A673 (cell line): ENCODE results near the gene SUSD1. TPM values are rescaled to one million over a fixed set of nuclear protein-coding genes. Genes with fewer than 3 reads are reported as not detected.

ENCODE experiments used
- BruUV-seq: library from RNA; stranded (reverse); fragments of 400-500 nt; replicated peaks from 2 replicates; lab custom pipeline; 2021; lab: Mats Ljungman, UMichigan
- CTCF ChIA-PET: fragments of 300-600 bp; sonication (Branson Sonifier 250); formaldehyde crosslinking; loops from one replicate; lab custom pipeline; 2022; ENCODE audit warnings: antibody characterized with exemption; lab: Charles Lee
- POLR2A ChIA-PET: fragments of 300-600 bp; sonication (Branson Sonifier 250); formaldehyde crosslinking; loops from one replicate; lab custom pipeline; 2022; ENCODE audit warnings: antibody characterized with exemption; ENCODE audit not compliant: low non-redundant PET; lab: Charles Lee
- DNase-seq: peaks from one replicate; pipeline ENCODE4 v3.0.0-alpha.2; 2015; ENCODE audit warnings: low spot score
- H3K27ac ChIP-seq: fragments of 200-600 bp; sonication (generic); 2 replicates; pipeline ENCODE4 v1.5.1; 2016; ENCODE audit warnings: mixed run types, low read depth, mild to moderate bottlenecking, mixed read lengths, antibody characterized with exemption, low read length; ENCODE audit not compliant: poor library complexity, severe bottlenecking
- H3K27me3 ChIP-seq: fragments of 200-600 bp; sonication (generic); replicated peaks from 2 replicates; pipeline ENCODE4 v1.6.1; 2017; ENCODE audit warnings: mixed run types, low read depth, mild to moderate bottlenecking, mixed read lengths, antibody characterized with exemption, low read length; ENCODE audit not compliant: insufficient read depth, poor library complexity
- H3K36me3 ChIP-seq: fragments of 200-600 bp; sonication (generic); 2 replicates; pipeline ENCODE4 v1.6.1; 2016; ENCODE audit warnings: mixed run types, mild to moderate bottlenecking, mixed read lengths, antibody characterized with exemption, low read length; ENCODE audit not compliant: insufficient read depth, poor library complexity, severe bottlenecking
- H3K4me1 ChIP-seq: fragments of 200-600 bp; sonication (generic); 2 replicates; pipeline ENCODE4 v1.6.1; 2017; ENCODE audit warnings: mixed run types, mild to moderate bottlenecking, mixed read lengths, antibody characterized with exemption, low read length; ENCODE audit not compliant: insufficient read depth, poor library complexity, severe bottlenecking
- H3K4me3 ChIP-seq: fragments of 200-600 bp; sonication (generic); 2 replicates; pipeline ENCODE4 v1.5.1; 2016; ENCODE audit warnings: low read depth, mixed run types, mild to moderate bottlenecking, mixed read lengths, low read length; ENCODE audit not compliant: poor library complexity, severe bottlenecking
- H3K9me3 ChIP-seq: fragments of 200-600 bp; sonication (generic); 2 replicates; pipeline ENCODE4 v1.6.1; 2016; ENCODE audit warnings: mixed run types, low read depth, mild to moderate bottlenecking, mixed read lengths, antibody characterized with exemption, low read length; ENCODE audit not compliant: poor library complexity, severe bottlenecking
- CTCF ChIP-seq: fragments of 300-800, 200-600 bp; sonication (generic); conservative IDR thresholded peaks from 2 replicates; pipeline ENCODE4 v1.5.1; 2017; ENCODE audit warnings: low read depth, mild to moderate bottlenecking, antibody characterized with exemption, low read length, moderate library complexity, mixed read lengths
- EZH2 ChIP-seq: fragments of 200-600 bp; sonication (generic); IDR thresholded peaks from 2 replicates; pipeline ENCODE4 v1.6.1; 2017; ENCODE audit warnings: borderline replicate concordance, low read depth, mild to moderate bottlenecking, mixed read lengths, antibody characterized with exemption, low read length; ENCODE audit not compliant: poor library complexity, severe bottlenecking
- intact Hi-C: fragments of 100-400 bp; cut with micrococcal nuclease; formaldehyde crosslinking; loops from one replicate; pipeline ENCODE4 v1.10.0; 2022; ENCODE audit not compliant: unreplicated experiment
- total RNA-seq: library from RNA; stranded (reverse); gene quantifications from 2 replicates; pipeline ENCODE4 v1.2.3, GENCODE V29; 2021

SUSD1 gene
- total RNA-seq, 1 experiment from 2014 or later, result 14.9 TPM

GRCh38 chr9:112047538-112048066 lies 127.5 kb downstream of the SUSD1 start:
- no peaks in the 10 kb centered on the region for H3K9me3 ChIP-seq
- DNase-seq, result no peak
- intact Hi-C loops, result no loop called here
- TF ChIP-seq EZH2, result no peak
- TF ChIP-seq CTCF, result no peak
- ChIA-PET POLR2A (no interaction called here), CTCF (no interaction called here)
- no TSS peak for BruUV-seq
- no peaks in the 10 kb centered on the region for H3K27me3 ChIP-seq
- no peak overlapping the region for H3K27ac ChIP-seq
- H3K4me3 ChIP-seq, result no peak overlapping the region
- H3K4me1 ChIP-seq, result no peaks in the 10 kb centered on the region
- no peaks in the 10 kb centered on the region for H3K36me3 ChIP-seq

- intact Hi-C loops, result no loop called here
- CTCF ChIA-PET, result no interaction called here
- POLR2A ChIA-PET, result no interaction called here
- TF ChIP-seq EZH2 (no peak), CTCF (no peak)
- no TSS peak for BruUV-seq
- no peaks in the 10 kb centered on the region for H3K27me3 ChIP-seq
- H3K27ac ChIP-seq, result no peak overlapping the region
- no peak for DNase-seq
- no peaks in the 10 kb centered on the region for H3K9me3 ChIP-seq
- H3K4me3 ChIP-seq, result no peak overlapping the region
- peaks cover 4% of the 10 kb centered on the region for H3K4me1 ChIP-seq
- no peaks in the 10 kb centered on the region for H3K36me3 ChIP-seq
Measured at GRCh38 chr9:112046181-112046580, 128.9 kb downstream of the SUSD1 start.

GRCh38 chr9:112044881-112045280 lies 130.2 kb downstream of the SUSD1 start:
- ChIA-PET CTCF (no interaction called here), POLR2A (no interaction called here)

More at GRCh38 chr9:112044881-112045280, 130.2 kb downstream of the SUSD1 start:
- H3K36me3 ChIP-seq, result no peaks in the 10 kb centered on the region
- no peaks in the 10 kb centered on the region for H3K9me3 ChIP-seq
- TF ChIP-seq CTCF (no peak), EZH2 (no peak)
- no peak overlapping the region for H3K4me3 ChIP-seq
- BruUV-seq, result no TSS peak
- H3K4me1 ChIP-seq, result peaks cover 7% of the 10 kb centered on the region
- H3K27ac ChIP-seq, result no peak overlapping the region
- no peaks in the 10 kb centered on the region for H3K27me3 ChIP-seq
- intact Hi-C loops, result no loop called here
- DNase-seq, result no peak
